GM12891 (cell line): Measurements from ENCODE around the gene CASTOR2.
"Not testable (repeated sequence)": the region's sequence is repeated elsewhere in the genome, so short reads cannot be mapped to it uniquely, and the experiment has no call there.

Source experiments
- POLR2A ChIP-seq: IDR thresholded peaks from 2 replicates; pipeline ENCODE4 v1.6.1; 2011; ENCODE audit warnings: low read depth, low read length, control low read depth
- POLR2AphosphoS5 ChIP-seq: IDR thresholded peaks from 2 replicates; pipeline ENCODE4 v1.6.1; 2011; ENCODE audit warnings: low read depth, low read length, control low read depth

GRCh38 chr7:74931563-74932328, 32.8 kb upstream of the CASTOR2 start:
- TF ChIP-seq POLR2A, POLR2AphosphoS5: not testable (repeated sequence)
